Heart left ventricle (tissue), 13 donors: ENCODE measurements around the gene PRM2.

Source experiments
- CTCF ChIP-seq, 12 donors: fragments of 200-600 bp; sonication (generic) in 4 of 12; IDR thresholded peaks; one replicate each; pipeline versions ENCODE4 v1.5.0 to v1.8.0; 2018 to 2022; ENCODE audit warnings: antibody characterized with exemption in 12 of 12, mild to moderate bottlenecking in 5 of 12
- POLR2A ChIP-seq, 2 donors: fragments of 450-650 bp; IDR thresholded peaks; one replicate each; pipeline ENCODE4 v1.6.1; 2017; ENCODE audit warnings: antibody characterized with exemption in 2 of 2, mild to moderate bottlenecking in 2 of 2, moderate library complexity in 2 of 2
- donor health status: ischemic (EF 13 %, LVEDD 7.1; RV severe dilation, severe dysfunction).
- donor health status: DM: no; HTN: yes; CAD: no.
- donor health status: DM: no; HTN: no; CAD: no.
- donor health status: ischemic (EF 25% LVEDD 6.9; RV normal size, moderate dysfunction).
- donor health status: ischemic (EF 25% LVEDD 5.7; RV mildly dilated, moderate dysfunction).
- donor health status: ischemic (EF 35%, LVEDD 5.7; RV mildly dilated, moderate dysfunction).
- donor health status: nonischemic (EF 11% LVEDD 7.7; RV severe dilation, severe dysfunction).
- donor health status: DM: yes; HTN: yes; CAD: no.
- donor health status: PGD.
- donor health status: ischemic (EF 29% LVEDD 5.4; RV normal size, mild dysfunction).
- donor health status: nonischemic (EF 23%, LVEDD 6.1; RV moderate dilation, normal function).

- no peak for TF ChIP-seq CTCF (IDR thresholded peaks at IDR 0.05)
- no peak for TF ChIP-seq POLR2A (IDR thresholded peaks at IDR 0.05)
Measured at GRCh38 chr16:11314309-11314894, 38.1 kb upstream of the PRM2 start.
